Fibroblast of mammary gland (primary cell): ENCODE results near the gene HOXD12.
A peak's percentile ranks its signal among the peaks of the same experiment; 100 is the strongest.

Experiments used
- DNase-seq: peaks from one replicate; pipeline ENCODE4 v3.0.0-alpha.2; 2010; ENCODE audit warnings: low read depth
- H3K4me3 ChIP-seq: 2 replicates; pipeline ENCODE4 v1.5.1; 2011; ENCODE audit warnings: low read depth, mild to moderate bottlenecking, low read length, moderate library complexity; ENCODE audit not compliant: control insufficient read depth
- TF ChIP-seq, protein P1 (sequence below): conservative IDR thresholded peaks from 2 replicates; pipeline ENCODE4 v1.5.1; 2011; ENCODE audit warnings: low read depth, low read length, inconsistent platforms; ENCODE audit not compliant: control insufficient read depth, insufficient read depth

Gene HOXD12

GRCh38 chr2:176125772-176126054 is 26.1 kb downstream of the HOXD12 start:
- TF ChIP-seq, protein P1, sequence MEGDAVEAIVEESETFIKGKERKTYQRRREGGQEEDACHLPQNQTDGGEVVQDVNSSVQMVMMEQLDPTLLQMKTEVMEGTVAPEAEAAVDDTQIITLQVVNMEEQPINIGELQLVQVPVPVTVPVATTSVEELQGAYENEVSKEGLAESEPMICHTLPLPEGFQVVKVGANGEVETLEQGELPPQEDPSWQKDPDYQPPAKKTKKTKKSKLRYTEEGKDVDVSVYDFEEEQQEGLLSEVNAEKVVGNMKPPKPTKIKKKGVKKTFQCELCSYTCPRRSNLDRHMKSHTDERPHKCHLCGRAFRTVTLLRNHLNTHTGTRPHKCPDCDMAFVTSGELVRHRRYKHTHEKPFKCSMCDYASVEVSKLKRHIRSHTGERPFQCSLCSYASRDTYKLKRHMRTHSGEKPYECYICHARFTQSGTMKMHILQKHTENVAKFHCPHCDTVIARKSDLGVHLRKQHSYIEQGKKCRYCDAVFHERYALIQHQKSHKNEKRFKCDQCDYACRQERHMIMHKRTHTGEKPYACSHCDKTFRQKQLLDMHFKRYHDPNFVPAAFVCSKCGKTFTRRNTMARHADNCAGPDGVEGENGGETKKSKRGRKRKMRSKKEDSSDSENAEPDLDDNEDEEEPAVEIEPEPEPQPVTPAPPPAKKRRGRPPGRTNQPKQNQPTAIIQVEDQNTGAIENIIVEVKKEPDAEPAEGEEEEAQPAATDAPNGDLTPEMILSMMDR, result no peak

GRCh38 chr2:176126929-176127773 is 27.6 kb downstream of the HOXD12 start:
- TF ChIP-seq, protein P1, result peak; percentile 81
- H3K4me3 ChIP-seq, result peak overlapping the region; percentile 21
- DNase-seq, result peak; percentile 76

More at GRCh38 chr2:176125772-176126054, 26.1 kb downstream of the HOXD12 start:
- no peak for DNase-seq
- no peak overlapping the region for H3K4me3 ChIP-seq

DNA sequence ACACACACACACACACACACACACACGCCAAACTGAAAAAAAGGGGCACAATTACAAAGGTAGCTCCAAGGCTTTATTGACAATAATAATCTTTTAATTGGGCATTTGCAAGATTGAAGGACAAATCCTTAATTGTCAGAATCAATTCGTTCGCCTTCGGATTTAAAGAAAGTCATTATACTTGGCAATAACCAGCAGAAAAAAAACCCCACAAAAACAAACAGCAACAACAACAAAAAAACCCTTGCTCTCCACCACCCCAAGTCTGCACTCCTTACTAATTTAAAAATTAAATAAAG is 28.1 kb downstream of the HOXD12 start:
- DNase-seq, result no peak
- H3K4me3 ChIP-seq, result peak overlapping the region; percentile 56
- TF ChIP-seq, protein P1, result no peak

- peak; percentile 45 for DNase-seq
- H3K4me3 ChIP-seq, result peak overlapping the region; percentile 56
- TF ChIP-seq, protein P1, result no peak
These were observed 28.8 kb downstream of the HOXD12 start for GRCh38 chr2:176128172-176128981.

DNA sequence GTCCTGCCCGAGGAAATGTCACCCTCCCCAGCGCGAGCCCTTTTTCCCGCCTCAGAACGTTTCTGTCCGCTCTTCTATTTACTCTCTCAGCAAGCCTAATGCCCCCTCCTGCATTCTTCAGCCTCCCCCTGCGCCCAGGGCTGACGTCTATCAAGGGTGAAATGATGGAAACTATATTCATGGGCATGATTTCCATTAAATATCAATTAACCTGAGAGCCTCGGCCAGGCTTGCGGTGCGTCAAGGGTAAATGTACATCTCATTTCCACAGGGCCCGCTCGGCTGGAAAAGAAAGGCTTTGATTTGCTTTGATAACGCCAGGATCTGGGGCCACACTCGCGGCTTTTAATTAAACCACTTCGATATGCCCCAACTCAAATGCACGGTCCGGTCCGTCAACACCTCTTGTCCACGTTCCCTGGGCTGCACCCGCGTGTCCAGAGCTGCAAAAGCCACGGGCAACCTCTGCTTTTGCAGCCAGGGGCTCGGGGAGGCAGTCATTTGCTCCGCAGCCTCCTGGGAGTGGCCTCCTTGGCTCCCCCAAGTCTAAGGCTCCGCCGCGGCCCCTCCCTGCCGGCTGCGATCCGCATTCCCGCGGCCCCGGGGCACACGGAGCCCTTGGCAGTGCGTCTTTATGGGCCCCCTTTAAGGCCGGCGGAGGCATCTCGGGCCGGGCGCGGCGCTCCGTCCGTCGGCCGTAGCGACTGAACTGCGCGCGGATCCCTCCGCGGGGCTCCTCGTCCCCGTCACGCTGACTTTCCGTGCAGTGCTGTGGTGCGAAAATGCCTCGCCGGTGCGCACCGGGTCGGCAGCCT is 29.6 kb downstream of the HOXD12 start, which contains the start of gene HOXD8:
HOXD8 (plus strand) TSS at position 724 of the 815 bp plus-strand sequence. CDS start 662 bp downstream, outside the sequence.
- peak within 1 kb of the TSS; percentile 71 for H3K4me3 ChIP-seq
- peak; percentile 88 for DNase-seq
- TF ChIP-seq, protein P1, result no peak

GRCh38 chr2:176129813-176130146 is 30.2 kb downstream of the HOXD12 start:
- no peak for DNase-seq
- H3K4me3 ChIP-seq, result peak overlapping the region; percentile 56
- TF ChIP-seq, protein P1, result no peak
